ENCODE results near the gene ASIC3.

ASIC3 gene

DNA sequence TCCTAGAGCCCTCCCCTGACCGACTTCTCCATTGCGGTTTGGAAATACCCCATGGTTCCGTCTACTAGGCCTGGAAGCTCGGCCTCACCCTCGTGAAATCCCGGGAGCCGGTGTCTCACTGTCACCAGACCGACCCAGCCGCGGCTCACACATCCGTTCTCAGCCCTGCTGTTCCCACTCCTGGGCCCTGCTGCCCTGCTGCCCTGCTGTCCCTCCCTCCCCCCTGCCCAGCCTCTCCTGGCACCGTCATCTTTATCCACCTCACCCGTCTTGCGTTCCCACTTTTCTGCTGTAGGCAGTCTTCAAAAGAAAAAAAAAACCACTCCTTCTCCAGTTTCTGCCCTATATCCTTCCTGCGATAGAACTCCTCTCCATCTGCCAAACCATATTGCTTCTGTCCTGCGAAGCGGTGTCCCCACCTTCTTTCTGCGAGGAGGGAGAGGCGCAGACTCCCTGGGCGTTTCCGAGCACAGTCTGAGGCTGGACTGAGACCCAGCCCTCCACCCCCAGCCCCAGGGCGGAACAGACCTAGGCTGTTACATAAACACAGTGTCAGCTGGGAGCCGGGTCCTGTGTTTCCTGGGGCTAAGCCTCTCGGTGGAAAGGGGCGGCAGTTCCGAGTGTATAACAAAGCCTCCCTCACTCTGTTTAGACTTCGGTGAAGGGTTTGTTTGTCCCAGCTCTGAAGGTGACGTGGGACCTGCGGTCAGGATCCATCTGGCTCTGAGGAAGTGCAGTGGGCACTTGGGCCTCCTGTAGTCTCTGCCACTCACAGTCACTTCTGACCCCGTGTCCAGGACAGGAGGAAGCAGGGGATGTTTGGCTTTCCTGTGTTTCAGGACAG lies 40.7 kb downstream of the ASIC3 start:
- DNase-seq = no peak

GRCh38 chr7:151089893-151090730 lies 41.8 kb downstream of the ASIC3 start:
- DNase-seq = no peak

DNA sequence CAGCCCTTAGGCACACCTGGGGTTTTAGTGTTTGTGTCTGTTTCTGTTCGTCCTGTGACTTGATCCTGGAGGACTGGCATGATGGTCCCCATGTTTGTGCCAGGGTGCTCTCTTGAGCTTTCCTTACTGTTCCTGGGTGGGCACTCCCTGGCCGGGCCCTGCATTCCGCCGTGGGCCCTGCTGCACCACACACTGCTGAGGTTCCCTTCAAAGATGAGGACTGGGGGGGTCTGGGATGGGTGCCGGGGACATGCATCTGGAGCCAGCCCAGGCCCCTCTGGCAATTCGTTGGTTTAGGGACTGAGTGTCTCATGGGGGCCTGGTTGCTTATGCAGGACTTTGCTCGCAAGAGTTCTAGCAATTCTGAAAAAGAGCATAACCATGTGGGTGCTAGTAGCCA lies 42.7 kb downstream of the ASIC3 start:
- no peak for DNase-seq

DNA sequence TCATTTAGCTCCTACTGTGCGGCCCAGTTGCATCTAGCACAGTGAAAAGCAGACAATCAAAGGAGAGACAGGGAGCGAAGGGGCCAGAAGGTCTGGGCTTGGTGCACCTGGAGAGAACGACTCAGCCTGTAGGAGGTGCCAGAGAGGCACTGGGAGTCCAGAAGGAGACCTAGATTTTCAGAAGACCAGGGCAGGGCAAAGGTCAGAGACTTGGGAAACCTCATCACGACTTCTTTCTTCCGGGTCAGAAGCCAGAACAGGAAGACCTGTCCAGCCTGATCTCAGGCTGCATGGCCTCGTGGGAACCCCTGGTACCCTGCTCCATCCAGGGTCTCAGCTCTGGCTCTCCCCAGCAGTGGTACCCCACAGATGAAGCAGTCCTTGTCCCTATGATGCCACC lies 43.1 kb downstream of the ASIC3 start:
- DNase-seq = no peak

DNA sequence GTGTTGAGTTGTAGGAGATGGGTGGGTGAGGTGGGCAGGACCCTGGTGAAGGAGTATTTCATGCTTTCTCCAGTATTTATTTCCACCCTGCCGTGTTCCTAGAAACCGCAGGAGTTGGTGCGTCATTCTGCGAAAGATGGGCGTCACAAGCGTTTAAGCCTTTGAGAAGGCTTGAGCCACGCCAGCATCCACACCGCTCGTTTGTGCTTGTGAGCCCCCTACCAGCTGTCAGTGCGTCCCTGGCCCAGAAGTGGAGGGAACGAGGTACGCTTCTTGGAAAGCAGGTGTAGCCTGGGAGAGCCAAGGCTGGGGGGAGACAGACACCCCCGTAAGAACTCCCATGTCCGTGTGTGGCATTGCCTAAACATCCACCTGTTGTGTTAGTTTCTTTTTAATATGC lies 43.7 kb downstream of the ASIC3 start:
- no peak for DNase-seq

DNA sequence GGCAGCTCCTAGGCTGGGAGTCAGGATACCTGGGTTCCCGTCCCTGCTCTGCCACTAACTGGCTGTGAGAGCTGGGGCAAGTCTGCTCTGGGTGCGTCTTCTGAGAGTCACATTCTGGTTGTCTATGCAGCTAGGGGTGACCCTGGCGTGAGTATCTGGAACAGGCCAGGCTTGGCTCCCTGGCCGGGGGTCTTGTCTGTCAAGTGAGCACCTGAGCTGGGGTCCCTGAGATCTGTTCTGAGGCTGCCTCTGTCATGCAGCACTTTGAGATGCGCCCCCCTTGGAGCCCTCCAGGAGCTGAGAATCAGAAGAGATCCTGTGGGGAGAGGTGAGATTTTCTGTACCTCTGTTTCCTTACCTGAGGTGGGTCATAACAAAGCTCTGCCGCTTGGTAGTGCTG lies 45.4 kb downstream of the ASIC3 start:
- no peak for DNase-seq

- no peak for DNase-seq
Measured at GRCh38 chr7:151094675-151095074, 46.3 kb downstream of the ASIC3 start.

GRCh38 chr7:151095123-151095797 lies 46.9 kb downstream of the ASIC3 start:
- no peak for DNase-seq

- no peak for DNase-seq
Measured at GRCh38 chr7:151095828-151096475, 47.6 kb downstream of the ASIC3 start.

DNA sequence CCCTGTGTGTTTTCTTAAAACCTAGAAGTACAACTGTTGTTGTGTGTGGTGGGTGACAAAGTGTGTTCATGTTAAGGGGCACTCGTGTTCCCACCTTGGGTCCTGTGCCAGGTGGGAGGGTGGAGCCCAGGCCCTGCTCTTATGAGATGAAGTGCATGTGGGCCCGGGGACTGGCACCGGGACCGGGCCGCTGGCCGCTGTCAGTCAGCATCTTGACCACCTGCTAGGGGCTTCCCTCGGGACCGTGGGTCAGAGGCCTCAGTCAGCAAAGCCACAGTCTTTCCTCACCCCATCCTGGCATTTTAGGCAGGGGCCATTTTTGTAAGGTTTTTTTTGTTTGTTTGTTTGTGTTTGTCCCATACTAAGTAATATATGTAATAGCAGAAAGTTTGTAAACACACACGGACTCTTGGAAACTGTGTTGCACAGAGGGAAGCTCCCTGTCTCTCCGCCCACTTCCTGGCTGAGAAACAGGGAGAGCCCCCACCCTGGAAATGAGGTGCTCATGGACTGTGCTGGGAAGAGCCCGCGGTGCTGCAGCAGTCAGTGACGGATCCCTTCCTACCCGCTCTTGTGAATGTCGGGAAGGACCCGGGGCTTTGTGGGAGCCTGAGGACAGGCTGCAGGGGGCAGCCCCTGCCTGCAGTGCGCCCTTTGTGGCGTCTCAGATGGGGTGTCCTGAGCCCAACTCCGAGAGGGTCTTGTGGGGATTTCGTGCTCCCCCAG lies 51.3 kb downstream of the ASIC3 start:
- DNase-seq = no peak

DNA sequence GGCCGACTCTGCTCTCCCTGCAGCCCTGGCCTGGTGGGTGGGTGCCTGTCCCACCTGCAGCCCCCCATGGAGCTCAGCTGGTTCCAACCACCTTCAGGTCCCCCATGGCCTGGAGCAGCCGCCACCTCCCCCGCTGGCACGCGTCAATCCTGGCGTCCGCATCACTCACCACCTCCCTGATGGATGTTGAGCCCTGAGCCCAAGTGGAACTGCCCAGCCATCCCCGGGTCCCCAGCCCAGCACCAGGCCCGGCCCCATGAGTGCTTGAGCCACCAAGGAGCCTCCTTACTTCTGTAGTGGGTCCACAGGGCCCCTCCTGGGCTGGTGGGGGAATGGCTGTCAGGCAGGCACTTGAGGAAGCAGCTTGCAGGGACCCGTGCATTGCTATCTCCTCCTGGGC lies 52.6 kb downstream of the ASIC3 start:
- DNase-seq = no peak

GRCh38 chr7:151101621-151102396 lies 53.5 kb downstream of the ASIC3 start:
- DNase-seq = no peak
